Uterine smooth muscle cell (primary cell): Measurements from ENCODE around the gene LTBR. TPM values are rescaled to one million over a fixed set of nuclear protein-coding genes. Genes with fewer than 3 reads are reported as not detected.

Experiments used
- total RNA-seq: library from RNA; depleted of rRNA; stranded (reverse); fragments of >200 nt; gene quantifications from 2 replicates; pipeline ENCODE4 v1.2.3, GENCODE V29; 2014

LTBR gene
- total RNA-seq: 31.2 and 56.7 TPM in 2 replicates

DNA sequence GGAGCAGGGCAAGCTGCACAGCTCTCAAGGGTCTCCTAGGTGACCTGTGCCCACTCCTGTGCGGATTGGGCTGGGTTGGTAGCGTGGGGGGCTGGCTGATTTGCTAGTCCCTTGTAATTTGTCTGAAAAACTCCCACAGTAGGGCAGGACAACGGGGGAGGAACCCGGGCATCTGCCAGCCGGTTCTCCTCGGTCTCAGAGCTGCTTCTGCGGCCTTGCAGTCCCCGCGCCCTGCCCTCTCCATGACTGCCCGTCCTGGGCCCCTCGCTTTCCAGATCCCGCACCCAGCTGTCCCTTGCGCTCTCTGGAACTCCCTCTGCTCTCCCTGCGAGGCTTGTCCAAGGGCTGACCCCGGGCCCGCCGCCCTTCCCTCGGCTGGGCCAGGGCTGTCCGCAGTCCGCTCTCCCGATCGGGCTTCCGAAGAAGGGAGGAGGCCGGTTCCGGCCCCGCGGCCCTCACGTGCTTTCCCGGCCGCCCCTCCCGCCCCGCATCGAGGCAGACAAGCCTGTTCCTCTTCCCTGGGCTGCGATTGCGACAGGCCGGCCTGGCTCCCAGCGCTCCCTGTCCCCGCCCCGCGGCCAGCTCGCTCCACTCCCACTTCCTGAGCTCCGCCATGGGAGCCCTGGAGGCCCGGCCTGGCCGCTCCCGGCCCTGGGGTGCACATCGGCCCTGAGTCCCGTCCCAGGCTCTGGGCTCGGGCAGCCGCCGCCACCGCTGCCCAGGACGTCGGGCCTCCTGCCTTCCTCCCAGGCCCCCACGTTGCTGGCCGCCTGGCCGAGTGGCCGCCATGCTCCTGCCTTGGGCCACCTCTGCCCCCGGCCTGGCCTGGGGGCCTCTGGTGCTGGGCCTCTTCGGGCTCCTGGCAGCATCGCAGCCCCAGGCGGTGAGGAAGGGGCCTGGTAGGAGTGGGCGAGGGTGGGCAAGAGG is at the start of gene LTBR:
Gene LTBR (plus strand): TSS at position 591 of the 927 bp plus-strand sequence. CDS start 197 bp downstream, at position 788.

DNA sequence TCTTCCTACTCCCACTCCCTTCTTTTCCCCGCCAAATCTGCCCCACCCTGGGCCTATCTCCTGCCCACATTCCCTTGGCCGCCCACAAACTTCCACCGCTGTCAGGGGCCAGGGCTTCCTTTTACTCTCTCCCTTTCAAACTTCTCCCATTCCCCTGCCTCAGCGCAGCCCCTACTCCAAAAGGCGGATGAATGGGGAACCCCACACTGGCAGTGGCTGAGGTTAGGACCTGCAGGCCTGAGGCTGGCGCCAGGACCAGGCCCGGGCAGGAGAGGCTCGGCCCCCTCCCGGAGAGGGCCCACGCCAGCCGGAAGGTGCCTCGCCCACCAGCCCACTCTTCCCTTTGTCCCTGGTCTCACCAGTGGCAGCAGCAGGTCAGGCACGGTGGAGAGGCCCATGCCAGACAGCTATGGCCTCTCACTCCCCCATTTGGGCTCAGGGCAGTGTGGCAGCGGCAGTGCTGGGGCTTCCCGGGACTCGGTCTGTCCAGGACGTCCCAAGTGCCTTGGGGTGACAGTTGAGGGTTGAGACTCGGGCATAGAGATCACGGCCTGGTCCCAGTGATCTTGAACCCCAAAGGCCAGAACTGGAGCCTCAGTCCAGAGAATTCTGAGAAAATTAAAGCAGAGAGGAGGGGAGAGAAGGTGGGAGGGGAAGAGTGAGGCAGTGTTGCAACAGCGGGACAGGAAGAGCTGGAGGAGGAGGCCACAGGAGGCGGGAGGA is 42.4 kb upstream of the LTBR start, which contains the start of gene TNFRSF1A:
Gene TNFRSF1A (minus strand): TSS at position 660 of the 723 bp plus-strand sequence. CDS start 262 bp downstream, at position 398.

DNA sequence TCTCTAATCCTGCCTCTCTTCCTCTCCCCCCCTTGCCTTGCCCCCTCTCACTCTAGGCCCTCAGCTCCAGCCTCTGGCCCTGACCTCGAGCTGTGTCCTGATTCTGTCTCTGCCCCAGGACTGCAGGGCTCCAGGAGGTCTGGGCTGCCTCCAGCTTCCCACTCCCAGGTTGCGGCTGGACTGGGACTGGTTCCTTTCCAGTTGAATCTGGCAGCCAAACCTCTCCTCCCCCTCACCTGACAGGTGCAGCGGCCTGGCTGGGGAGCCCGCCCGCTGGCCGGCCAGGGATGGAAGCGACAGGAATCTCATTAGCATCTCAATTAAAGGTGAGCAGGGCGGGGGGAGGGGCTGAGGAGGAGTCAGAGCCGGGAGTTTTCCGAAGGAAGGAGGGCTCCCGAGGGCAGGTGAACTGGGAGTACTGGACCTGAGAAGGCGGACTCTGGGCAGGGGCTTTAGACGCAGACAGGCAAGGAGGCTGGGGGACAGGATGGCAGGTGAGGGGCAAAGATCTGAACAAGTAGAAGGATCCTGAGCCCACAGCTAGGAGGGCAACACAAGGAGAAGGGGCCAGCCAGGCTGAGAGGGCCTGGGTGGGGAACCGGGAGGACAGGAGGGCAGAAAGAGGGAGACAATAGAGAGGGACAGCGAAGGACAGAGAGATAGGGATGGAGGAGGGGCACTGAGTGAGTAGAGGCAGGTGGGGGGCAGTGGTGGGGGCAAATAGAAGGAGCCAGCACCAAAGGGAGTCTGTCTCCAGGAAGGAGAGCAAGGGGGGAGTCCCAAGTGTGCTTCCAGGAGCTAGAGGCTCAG is 8.5 kb upstream of the LTBR start, which contains the start of gene SCNN1A:
Gene SCNN1A (minus strand): TSS at position 295 of the 810 bp plus-strand sequence. CDS start 780 bp downstream, outside the sequence.

Other genes with a start within 250 kb of the LTBR start
- gene CD9, start 183.8 kb upstream of the LTBR start, total RNA-seq: 424 and 616 TPM in 2 replicates
- gene PLEKHG6, start 73.5 kb upstream of the LTBR start, total RNA-seq: not detected in 2 replicates
- gene TNFRSF1A, start 42.1 kb upstream of the LTBR start, total RNA-seq: 67.9 and 88.1 TPM in 2 replicates
- under 0.01 TPM in 1 of 2 replicates, not detected in the other for gene SCNN1A, start 8.6 kb upstream of the LTBR start, total RNA-seq
- 0.12 TPM in 1 of 2 replicates, not detected in the other for gene CD27, start 60.8 kb downstream of the LTBR start, total RNA-seq
- gene TAPBPL, start 67.9 kb downstream of the LTBR start, total RNA-seq: 7.1 and 12.1 TPM in 2 replicates
- gene VAMP1, start 86.5 kb downstream of the LTBR start, total RNA-seq: 3.3 and 7.4 TPM in 2 replicates
- 87.9 and 108 TPM in 2 replicates for gene MRPL51, start 109.1 kb downstream of the LTBR start, total RNA-seq
- 59.0 and 113 TPM in 2 replicates for gene NCAPD2, start 109.9 kb downstream of the LTBR start, total RNA-seq
- 5,674 and 7,219 TPM in 2 replicates for gene GAPDH, start 150.4 kb downstream of the LTBR start, total RNA-seq
- gene IFFO1, start 171.9 kb downstream of the LTBR start, total RNA-seq: 15.0 and 15.1 TPM in 2 replicates
- 25.4 and 29.9 TPM in 2 replicates for gene NOP2, start 184.1 kb downstream of the LTBR start, total RNA-seq
- gene CHD4, start 223.2 kb downstream of the LTBR start, total RNA-seq: 259 and 264 TPM in 2 replicates